Skeletal muscle satellite cell (primary cell): Measurements from ENCODE around the gene CD4.

Source experiments
- H3K27me3 ChIP-seq: 2 replicates; pipeline ENCODE4 v1.7.0; 2013; ENCODE audit warnings: low read length; ENCODE audit not compliant: control insufficient read depth, insufficient read depth
- H3K36me3 ChIP-seq: 2 replicates; pipeline ENCODE4 v1.7.0; 2013; ENCODE audit warnings: mild to moderate bottlenecking, control low read depth, low read length; ENCODE audit not compliant: insufficient read depth
- H3K4me1 ChIP-seq: 2 replicates; pipeline ENCODE4 v1.7.0; 2013; ENCODE audit warnings: low read length; ENCODE audit not compliant: control insufficient read depth, insufficient read depth
- H3K4me2 ChIP-seq: 2 replicates; pipeline ENCODE4 v1.7.0; 2013; ENCODE audit warnings: mild to moderate bottlenecking, low read length
- H3K4me3 ChIP-seq: 2 replicates; pipeline ENCODE4 v1.7.0; 2013; ENCODE audit warnings: low read length
- H3K9ac ChIP-seq: 2 replicates; pipeline ENCODE4 v1.7.0; 2013; ENCODE audit warnings: mild to moderate bottlenecking, low read depth, low read length, moderate library complexity
- H3K9me3 ChIP-seq: replicated peaks from 2 replicates; pipeline ENCODE4 v1.7.0; 2013; ENCODE audit warnings: mild to moderate bottlenecking, control low read depth, low read length

Gene CD4

DNA sequence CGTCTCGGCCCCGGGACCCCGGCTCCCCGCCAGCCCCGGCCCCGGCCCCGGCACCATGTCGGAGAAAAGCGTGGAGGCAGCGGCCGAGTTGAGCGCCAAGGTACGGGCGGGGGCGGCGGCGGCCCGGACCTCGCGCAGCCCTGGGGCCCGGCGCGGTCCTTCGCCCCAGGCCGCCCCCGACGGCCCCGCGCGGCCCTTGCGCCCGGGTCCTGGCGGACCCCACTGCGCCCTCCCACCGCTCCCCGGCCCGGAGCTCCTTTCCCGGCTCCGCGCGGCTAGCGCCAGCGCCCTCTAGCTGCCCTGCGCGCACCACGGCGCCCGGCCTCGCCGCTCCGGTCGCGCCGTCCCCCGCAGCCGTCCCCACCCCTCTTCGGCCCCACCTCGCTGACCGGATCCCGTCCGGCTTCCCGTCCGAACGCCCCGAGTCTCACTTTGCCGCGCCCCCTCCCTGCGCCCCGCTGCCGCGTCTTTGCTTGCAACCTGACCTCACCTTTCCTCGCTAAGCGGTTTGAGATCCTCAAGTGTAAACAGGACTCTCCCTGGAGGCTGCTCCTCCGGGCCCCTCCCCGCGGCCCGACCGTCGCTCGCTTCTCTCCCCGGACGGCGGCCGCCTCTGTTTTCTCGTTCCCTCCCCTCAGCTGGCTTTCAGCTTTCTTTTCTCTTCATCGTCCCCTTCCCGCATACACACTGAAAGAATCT lies 22.5 kb upstream of the CD4 start:
- no peaks in the 10 kb centered on the region for H3K9me3 ChIP-seq
- peaks cover 24% of the 10 kb centered on the region for H3K36me3 ChIP-seq
- peaks cover 45% of the 10 kb centered on the region for H3K4me1 ChIP-seq
- no peaks in the 10 kb centered on the region for H3K27me3 ChIP-seq
- peak overlapping the region; percentile 86 for H3K9ac ChIP-seq
- H3K4me2 ChIP-seq, result peak overlapping the region; percentile 93
- H3K4me3 ChIP-seq, result peak overlapping the region; percentile 98

GRCh38 chr12:6767353-6768319 lies 21.7 kb upstream of the CD4 start:
- peak overlapping the region; percentile 98 for H3K4me3 ChIP-seq
- no peaks in the 10 kb centered on the region for H3K9me3 ChIP-seq
- peaks cover 25% of the 10 kb centered on the region for H3K36me3 ChIP-seq
- no peaks in the 10 kb centered on the region for H3K27me3 ChIP-seq
- H3K4me2 ChIP-seq, result peak overlapping the region; percentile 93
- peaks cover 45% of the 10 kb centered on the region for H3K4me1 ChIP-seq
- H3K9ac ChIP-seq, result peak overlapping the region; percentile 86

DNA sequence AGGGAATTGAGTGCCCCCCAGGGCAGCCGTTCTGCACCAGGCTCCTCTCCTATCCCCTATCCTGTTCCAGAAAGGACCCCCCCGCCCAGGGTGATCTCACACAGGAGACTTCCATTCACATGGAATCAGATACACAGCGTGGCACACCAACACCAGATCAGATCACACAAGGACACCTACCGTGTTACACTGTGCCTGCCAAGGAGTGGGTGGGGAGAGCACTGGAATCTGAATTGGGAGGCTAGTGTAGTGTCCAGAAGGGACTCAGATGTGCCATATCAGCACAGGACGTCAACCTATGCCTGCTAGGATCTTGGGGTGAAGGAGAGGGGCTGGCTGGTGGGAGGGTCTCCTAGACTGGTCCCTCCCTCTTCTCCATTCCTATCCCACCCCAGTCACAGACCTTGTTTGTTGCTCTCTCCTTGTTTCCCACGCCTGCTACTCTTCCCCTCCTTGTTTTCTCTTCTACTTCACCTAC lies 20.9 kb upstream of the CD4 start:
- Histone ChIP-seq H3K36me3 (peaks cover 28% of the 10 kb centered on the region), H3K9ac (peak overlapping the region; percentile 86), H3K4me3 (peak overlapping the region; percentile 98)

GRCh38 chr12:6768990-6769389 lies 20.3 kb upstream of the CD4 start:
- peaks cover 35% of the 10 kb centered on the region for H3K4me1 ChIP-seq
- H3K9ac ChIP-seq, result peak overlapping the region; percentile 86

More for the DNA sequence above, 20.9 kb upstream of the CD4 start:
- H3K4me2 ChIP-seq, result peak overlapping the region; percentile 93
- H3K27me3 ChIP-seq, result no peaks in the 10 kb centered on the region
- H3K9me3 ChIP-seq, result no peaks in the 10 kb centered on the region
- H3K4me1 ChIP-seq, result peaks cover 40% of the 10 kb centered on the region

GRCh38 chr12:6769666-6770065 lies 19.7 kb upstream of the CD4 start:
- Histone ChIP-seq H3K4me3 (no peak overlapping the region), H3K4me2 (peak overlapping the region; percentile 93), H3K27me3 (no peaks in the 10 kb centered on the region)

More at GRCh38 chr12:6768990-6769389, 20.3 kb upstream of the CD4 start:
- Histone ChIP-seq H3K36me3 (peaks cover 28% of the 10 kb centered on the region), H3K27me3 (no peaks in the 10 kb centered on the region), H3K4me3 (peak overlapping the region; percentile 98), H3K4me2 (peak overlapping the region; percentile 93), H3K9me3 (no peaks in the 10 kb centered on the region)

GRCh38 chr12:6770094-6770493 lies 19.2 kb upstream of the CD4 start:
- Histone ChIP-seq H3K4me1 (peaks cover 26% of the 10 kb centered on the region), H3K36me3 (peaks cover 32% of the 10 kb centered on the region), H3K27me3 (no peaks in the 10 kb centered on the region)

More at GRCh38 chr12:6769666-6770065, 19.7 kb upstream of the CD4 start:
- peaks cover 30% of the 10 kb centered on the region for H3K4me1 ChIP-seq
- no peaks in the 10 kb centered on the region for H3K9me3 ChIP-seq
- no peak overlapping the region for H3K9ac ChIP-seq
- peaks cover 28% of the 10 kb centered on the region for H3K36me3 ChIP-seq

DNA sequence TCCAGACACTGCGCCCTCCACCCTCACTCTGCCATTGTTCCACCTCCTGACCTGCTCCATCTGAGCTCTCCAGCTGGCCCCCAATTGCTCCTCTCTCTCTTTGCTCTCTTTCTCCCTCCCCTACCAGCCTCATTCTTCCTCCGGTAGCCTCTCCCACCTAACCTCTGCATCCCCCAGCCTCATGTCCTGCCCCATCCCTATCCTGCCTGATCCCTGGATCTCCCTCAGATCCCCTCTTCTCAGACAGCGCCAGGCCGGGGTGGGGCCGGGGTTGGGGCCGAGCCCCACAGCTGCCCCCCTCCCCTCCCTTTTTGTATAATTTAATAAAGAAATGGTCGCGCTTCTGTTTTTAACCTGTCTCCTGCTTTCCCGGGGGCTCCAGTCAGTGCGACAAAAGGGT lies 18.7 kb upstream of the CD4 start:
- H3K4me1 ChIP-seq, result peaks cover 20% of the 10 kb centered on the region
- H3K36me3 ChIP-seq, result peaks cover 37% of the 10 kb centered on the region
- H3K4me3 ChIP-seq, result no peak overlapping the region
- no peaks in the 10 kb centered on the region for H3K9me3 ChIP-seq
- no peaks in the 10 kb centered on the region for H3K27me3 ChIP-seq
- no peak overlapping the region for H3K4me2 ChIP-seq
- H3K9ac ChIP-seq, result no peak overlapping the region

More at GRCh38 chr12:6770094-6770493, 19.2 kb upstream of the CD4 start:
- H3K4me3 ChIP-seq, result no peak overlapping the region
- no peak overlapping the region for H3K9ac ChIP-seq
- H3K4me2 ChIP-seq, result no peak overlapping the region
- H3K9me3 ChIP-seq, result no peaks in the 10 kb centered on the region

DNA sequence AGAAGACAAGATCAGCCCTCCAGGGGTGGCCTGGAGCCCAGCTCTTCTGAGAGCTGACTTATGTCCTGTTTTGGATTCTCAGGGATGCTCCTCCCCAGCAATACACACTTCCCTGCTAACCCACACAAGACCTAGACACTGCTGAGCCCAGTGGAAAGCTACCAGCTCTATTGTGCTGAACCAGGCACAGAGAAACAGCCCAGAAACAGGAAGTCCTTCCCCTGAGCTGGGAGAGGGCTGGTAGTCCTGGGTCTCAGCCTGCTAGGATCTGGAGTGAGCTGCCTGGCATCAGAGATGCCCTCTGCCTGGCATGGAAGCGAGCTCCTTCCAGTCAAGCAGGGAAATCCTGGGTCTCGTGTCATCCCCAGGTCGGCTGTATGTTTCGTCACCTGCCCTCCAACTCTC lies 18.2 kb upstream of the CD4 start:
- H3K4me3 ChIP-seq, result no peak overlapping the region
- H3K4me1 ChIP-seq, result peaks cover 16% of the 10 kb centered on the region
- H3K9ac ChIP-seq, result no peak overlapping the region
- peaks cover 42% of the 10 kb centered on the region for H3K36me3 ChIP-seq
- no peak overlapping the region for H3K4me2 ChIP-seq
- no peaks in the 10 kb centered on the region for H3K9me3 ChIP-seq
- H3K27me3 ChIP-seq, result no peaks in the 10 kb centered on the region

GRCh38 chr12:6771509-6772330 lies 17.6 kb upstream of the CD4 start:
- Histone ChIP-seq H3K27me3 (no peaks in the 10 kb centered on the region), H3K9ac (no peak overlapping the region), H3K4me2 (no peak overlapping the region), H3K36me3 (peaks cover 44% of the 10 kb centered on the region), H3K4me1 (peaks cover 16% of the 10 kb centered on the region), H3K4me3 (no peak overlapping the region), H3K9me3 (no peaks in the 10 kb centered on the region)

DNA sequence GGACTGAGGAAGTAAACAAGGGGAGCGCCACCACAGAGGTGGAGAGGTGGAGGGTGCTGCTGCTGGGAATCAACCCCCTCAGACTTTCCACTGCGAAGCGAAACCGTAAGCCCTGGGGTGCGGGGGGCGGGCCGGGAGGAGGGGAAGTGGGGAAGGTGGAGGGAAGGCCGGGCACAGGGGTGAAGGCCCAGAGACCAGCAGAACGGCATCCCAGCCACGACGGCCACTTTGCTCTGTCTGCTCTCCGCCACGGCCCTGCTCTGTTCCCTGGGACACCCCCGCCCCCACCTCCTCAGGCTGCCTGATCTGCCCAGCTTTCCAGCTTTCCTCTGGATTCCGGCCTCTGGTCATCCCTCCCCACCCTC lies 17.0 kb upstream of the CD4 start, which contains the start of gene LAG3:
TSS of gene LAG3 (plus strand) at position 190 of the 365 bp plus-strand sequence. CDS start 333 bp downstream, outside the sequence.
- Histone ChIP-seq H3K4me1 (peaks cover 16% of the 10 kb centered on the region), H3K27me3 (no peaks in the 10 kb centered on the region), H3K9me3 (no peaks in the 10 kb centered on the region), H3K36me3 (peaks cover 44% of the 10 kb centered on the region), H3K4me2 (no peak within 1 kb of the TSS), H3K9ac (no peak within 1 kb of the TSS), H3K4me3 (no peak within 1 kb of the TSS)
